ENCODE data around the gene ACOT11. TPM values are rescaled to one million over a fixed set of nuclear protein-coding genes. Genes with fewer than 3 reads are reported as not detected.

Gene ACOT11
- total and polyA plus RNA-seq, 7 donors = 8.9 to 40.9 (median 22.1) TPM

GRCh38 chr1:54596756-54597155, 48.7 kb downstream of the ACOT11 start:
- intact Hi-C loops (cut with DNase I) = no loop called here
- Histone ChIP-seq H3K4me3 (no peak overlapping the region), H3K36me3 (peaks cover 17 to 58% (median 29%) of the 10 kb centered on the region in 4 donors), H3K27ac (no peak overlapping the region), H3K9me3 (no peaks in the 10 kb centered on the region), H3K4me1 (no peaks in the 10 kb centered on the region), H3K27me3 (no peaks in the 10 kb centered on the region)
- 91 to 92% methylated on average over 3 of the region's 3 CpGs for WGBS, 2 donors
- TF ChIP-seq POLR2A (IDR thresholded peaks at IDR 0.05) (no peak), EP300 (IDR thresholded peaks at IDR 0.05) (no peak), CTCF (IDR thresholded peaks at IDR 0.05) (no peak), POLR2AphosphoS5 (IDR thresholded peaks at IDR 0.05) (no peak)
- DNase-seq = no peak

DNA sequence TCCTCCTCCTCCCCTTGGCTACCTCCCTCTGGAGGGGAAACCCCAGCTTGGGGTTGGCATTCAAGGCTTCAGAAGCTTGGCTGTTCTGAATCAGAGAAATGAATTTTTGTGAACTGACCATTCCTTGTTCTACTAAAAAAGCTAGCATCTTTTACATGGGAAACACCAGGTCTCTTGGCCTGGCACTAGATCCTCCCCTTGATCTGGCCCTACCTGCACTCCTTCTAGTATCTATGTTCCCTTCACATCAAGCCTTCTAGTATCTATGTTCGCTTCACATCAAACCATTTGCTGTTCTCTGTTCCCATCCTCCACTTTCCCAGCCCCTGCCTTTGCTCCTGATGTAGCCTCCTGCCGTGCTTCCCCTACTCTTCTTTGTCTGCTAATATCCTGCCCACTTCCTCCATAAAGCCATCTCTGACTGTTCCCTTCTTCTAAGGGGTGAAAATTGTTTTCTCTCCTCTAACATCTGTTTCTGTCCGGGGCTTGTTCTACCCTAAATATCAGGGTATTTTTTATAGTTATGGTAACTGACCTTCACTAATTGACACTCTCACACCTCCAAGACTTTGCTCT, 49.5 kb downstream of the ACOT11 start:
- 78 to 90% methylated on average over 3 of the region's 3 CpGs for WGBS, 2 donors
- Histone ChIP-seq H3K4me3 (no peak overlapping the region), H3K27me3 (no peaks in the 10 kb centered on the region), H3K27ac (no peak overlapping the region), H3K4me1 (no peaks in the 10 kb centered on the region), H3K9me3 (no peaks in the 10 kb centered on the region), H3K36me3 (peaks cover 18 to 58% (median 29%) of the 10 kb centered on the region in 4 donors)
- TF ChIP-seq POLR2A (IDR thresholded peaks at IDR 0.05) (no peak), CTCF (IDR thresholded peaks at IDR 0.05) (no peak), POLR2AphosphoS5 (IDR thresholded peaks at IDR 0.05) (no peak), EP300 (IDR thresholded peaks at IDR 0.05) (no peak)
- intact Hi-C loops (cut with DNase I) = no loop called here
- no peak for DNase-seq

- H3K4me1 ChIP-seq = no peaks in the 10 kb centered on the region
- TF ChIP-seq CTCF (IDR thresholded peaks at IDR 0.05) = no peak
- no peak for TF ChIP-seq POLR2AphosphoS5 (IDR thresholded peaks at IDR 0.05)
- TF ChIP-seq POLR2A (IDR thresholded peaks at IDR 0.05) = no peak
- no peak for TF ChIP-seq EP300 (IDR thresholded peaks at IDR 0.05)
- no peaks in the 10 kb centered on the region for H3K9me3 ChIP-seq
- DNase-seq = no peak
- peaks cover 13 to 61% (median 23%) of the 10 kb centered on the region in 4 donors for H3K36me3 ChIP-seq
- no peak overlapping the region for H3K27ac ChIP-seq
- H3K4me3 ChIP-seq = no peak overlapping the region
- WGBS, 2 donors = 92 to 95% methylated on average over 13 of the region's 13 CpGs
- H3K27me3 ChIP-seq = no peaks in the 10 kb centered on the region
- intact Hi-C loops (cut with DNase I) = no loop called here
Measured at GRCh38 chr1:54599211-54599823, 51.3 kb downstream of the ACOT11 start.

GRCh38 chr1:54600947-54601721, 53.1 kb downstream of the ACOT11 start:
- no peak overlapping the region for H3K4me3 ChIP-seq
- no peaks in the 10 kb centered on the region for H3K27me3 ChIP-seq
- TF ChIP-seq CTCF (IDR thresholded peaks at IDR 0.05) = no peak
- TF ChIP-seq POLR2AphosphoS5 (IDR thresholded peaks at IDR 0.05) = no peak
- TF ChIP-seq EP300 (IDR thresholded peaks at IDR 0.05) = no peak
- TF ChIP-seq POLR2A (IDR thresholded peaks at IDR 0.05) = no peak
- 85 to 87% methylated on average over 21 of the region's 21 CpGs for WGBS, 2 donors
- DNase-seq = no peak
- H3K4me1 ChIP-seq = no peaks in the 10 kb centered on the region
- intact Hi-C loops (cut with DNase I) = no loop called here
- no peak overlapping the region for H3K27ac ChIP-seq
- H3K9me3 ChIP-seq = no peaks in the 10 kb centered on the region
- peaks cover 10 to 54% (median 17%) of the 10 kb centered on the region in 4 donors for H3K36me3 ChIP-seq

Data from sigmoid colon (tissue), 7 donors.